Right renal pelvis (tissue), 4 donors: Measurements from ENCODE around the gene PHACTR3. TPM values are rescaled to one million over a fixed set of nuclear protein-coding genes. Genes with fewer than 3 reads are reported as not detected.

Source experiments
- DNase-seq, 4 donors: peaks; one replicate each; pipeline ENCODE4 v3.0.0-alpha.2; 2013; ENCODE audit warnings: low read depth in 4 of 4, low spot score in 3 of 4, missing footprints in 1 of 4
- polyA plus RNA-seq, 4 donors: library from polyadenylated mRNA; unstranded; fragments of 120-200 nt; gene quantifications; one replicate each; pipeline ENCODE4 v1.2.1, GENCODE V29; 2013; ENCODE audit not compliant: insufficient read length in 4 of 4

PHACTR3 gene
- polyA plus RNA-seq, 4 donors = 9.7 to 13.9 (median 13.0) TPM

DNA sequence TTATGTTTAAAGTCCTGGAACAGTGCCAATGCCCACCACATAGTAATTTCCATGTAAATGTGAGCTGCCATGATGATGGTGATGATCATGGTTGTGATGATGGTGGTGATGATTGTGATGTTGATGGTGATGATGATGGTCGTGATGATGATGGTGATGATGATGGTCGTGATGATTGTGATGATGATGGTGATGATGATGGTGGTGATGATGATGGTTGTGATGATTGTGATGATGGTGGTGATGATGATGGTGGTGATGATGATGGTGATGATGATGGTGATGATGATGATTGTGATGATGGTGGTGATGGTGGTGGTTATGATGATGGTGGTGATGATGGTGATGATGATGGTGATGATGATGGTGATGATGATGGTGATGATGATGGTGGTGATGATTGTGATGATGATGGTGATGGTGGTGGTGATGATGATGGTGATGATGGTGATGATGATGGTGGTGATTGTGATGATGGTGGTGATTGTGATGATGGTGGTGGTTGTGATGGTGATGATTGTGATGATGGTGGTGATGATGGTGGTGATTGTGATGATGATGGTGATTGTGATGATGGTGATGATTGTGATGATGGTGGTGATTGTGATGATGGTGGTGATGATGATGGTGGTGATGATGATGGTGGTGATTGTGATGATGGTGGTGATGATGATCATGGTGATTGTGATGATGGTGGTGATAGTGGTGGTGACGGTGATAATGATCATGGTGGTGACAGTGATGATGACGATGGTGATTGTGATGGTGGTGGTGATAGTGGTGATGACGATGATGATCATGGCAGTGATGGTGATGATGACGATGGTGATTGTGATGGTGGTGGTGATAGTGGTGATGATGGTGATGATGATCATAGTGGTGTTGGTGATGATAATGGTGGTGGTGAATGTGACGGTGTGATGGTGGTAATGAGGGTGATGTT is 82.3 kb downstream of the PHACTR3 start:
- no peak for DNase-seq

DNA sequence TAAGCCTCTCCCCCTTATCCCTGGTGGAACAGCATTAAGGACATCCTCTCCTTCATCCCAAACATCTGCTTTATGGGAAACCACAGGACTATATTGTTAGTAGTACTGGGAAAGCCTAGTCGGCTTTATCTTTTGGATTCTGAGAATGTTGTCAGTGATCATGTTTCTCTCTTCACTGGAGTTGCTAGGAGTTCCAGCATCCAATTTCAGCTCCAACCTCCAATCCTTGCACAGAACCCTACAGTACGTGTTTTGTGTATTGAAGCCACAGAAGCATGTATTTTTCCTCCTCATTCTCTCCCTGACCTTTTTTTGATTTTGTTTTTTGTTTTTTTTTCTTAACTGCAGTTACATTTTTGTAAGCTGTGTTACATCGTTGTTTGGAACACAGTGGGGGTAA is 84.0 kb downstream of the PHACTR3 start:
- DNase-seq = no peak

DNA sequence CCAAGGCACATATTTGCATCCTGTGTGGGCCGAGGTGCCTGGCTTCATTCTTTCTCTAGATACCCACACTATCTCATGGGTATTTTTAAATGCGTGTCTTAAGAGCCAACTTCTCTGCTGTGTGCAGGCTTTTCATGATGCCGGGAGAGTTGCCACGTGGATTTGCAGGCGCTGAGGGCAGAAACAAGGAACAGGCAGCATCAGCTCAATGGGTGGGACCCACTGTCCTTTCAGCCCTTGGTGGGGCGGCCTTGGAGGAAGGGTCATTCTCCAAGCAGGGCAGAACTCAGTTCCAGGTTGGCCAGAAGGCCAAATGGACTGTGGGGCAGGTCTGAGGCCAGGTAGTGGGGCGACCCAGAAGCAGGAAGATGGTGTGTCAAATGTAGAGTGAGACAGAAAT is 84.7 kb downstream of the PHACTR3 start:
- DNase-seq = no peak

DNA sequence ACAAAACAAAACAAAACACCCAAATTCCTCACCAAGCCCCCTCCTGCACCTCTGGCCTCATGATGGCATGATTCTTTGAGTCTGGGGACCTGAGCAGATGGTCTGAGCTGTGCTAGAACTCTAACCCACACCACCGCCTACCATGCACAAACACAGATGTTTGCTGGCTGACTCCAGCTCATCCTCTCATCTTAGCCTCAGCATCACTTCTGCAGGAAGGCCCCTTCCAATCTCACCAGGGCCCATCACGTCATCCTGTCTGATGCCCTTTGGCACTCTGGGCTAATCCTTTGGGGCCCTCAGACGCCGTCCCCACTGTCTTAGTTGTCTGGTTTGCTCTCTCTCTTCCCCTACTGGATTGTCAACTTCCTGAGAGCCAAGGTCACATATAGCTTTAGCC is 85.8 kb downstream of the PHACTR3 start:
- no peak for DNase-seq

DNA sequence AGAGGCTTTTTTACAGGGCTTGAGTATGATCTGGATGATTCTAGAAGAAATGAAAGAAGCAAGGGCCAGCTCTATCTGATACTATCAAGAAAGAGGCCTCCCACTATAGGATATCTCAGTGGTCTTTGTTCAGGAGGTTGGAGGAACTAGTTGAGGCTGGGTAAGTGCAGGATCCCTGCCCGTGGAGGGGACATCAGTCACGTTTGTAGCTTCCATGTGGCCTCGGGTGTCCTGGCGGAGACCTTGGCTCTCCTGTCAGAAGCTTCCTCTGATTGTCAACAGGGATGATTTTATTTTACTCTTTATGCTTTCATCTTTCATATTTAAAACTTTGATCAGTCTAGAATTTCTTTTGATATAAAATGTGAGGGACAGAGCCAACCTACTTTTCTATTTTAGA is 86.6 kb downstream of the PHACTR3 start:
- no peak for DNase-seq

DNA sequence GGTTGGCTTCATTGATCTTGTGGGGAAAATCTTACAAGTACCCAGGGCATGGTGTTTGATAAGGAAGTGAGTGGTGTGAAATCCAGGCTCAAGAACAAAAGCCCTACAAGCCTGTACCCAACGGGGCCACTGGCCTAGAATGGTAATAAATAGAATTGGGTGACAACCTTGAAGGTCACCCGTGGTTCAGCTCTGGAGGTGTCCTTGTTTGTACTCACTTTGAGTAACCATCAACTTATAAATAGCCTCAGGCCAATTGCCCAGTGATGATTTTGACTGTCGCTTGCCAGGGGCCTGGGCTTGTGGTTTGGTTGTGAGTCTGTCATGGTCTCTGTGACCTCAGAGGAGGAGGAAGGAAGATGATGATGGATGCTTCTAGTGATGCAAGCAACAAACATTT is 87.8 kb downstream of the PHACTR3 start:
- DNase-seq = no peak

DNA sequence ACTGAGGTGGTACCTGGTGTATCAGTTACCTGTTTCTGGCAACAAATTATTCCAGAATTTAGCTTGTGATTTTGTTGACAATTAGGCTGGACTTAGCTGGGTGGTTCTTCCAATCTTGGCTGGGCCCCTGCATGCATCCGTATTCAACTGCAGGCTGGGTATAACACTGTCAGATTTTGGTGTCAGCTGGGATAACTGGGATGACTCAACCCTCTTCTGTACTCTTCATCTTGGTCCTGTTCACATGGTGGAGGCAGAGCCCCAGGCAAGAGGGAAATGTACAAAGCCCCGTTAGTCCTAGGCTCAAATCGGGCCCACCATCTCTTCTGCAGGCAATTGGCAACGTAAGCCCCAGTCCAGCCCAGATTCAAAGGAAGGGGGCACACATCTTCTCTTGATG is 89.2 kb downstream of the PHACTR3 start:
- DNase-seq = no peak

DNA sequence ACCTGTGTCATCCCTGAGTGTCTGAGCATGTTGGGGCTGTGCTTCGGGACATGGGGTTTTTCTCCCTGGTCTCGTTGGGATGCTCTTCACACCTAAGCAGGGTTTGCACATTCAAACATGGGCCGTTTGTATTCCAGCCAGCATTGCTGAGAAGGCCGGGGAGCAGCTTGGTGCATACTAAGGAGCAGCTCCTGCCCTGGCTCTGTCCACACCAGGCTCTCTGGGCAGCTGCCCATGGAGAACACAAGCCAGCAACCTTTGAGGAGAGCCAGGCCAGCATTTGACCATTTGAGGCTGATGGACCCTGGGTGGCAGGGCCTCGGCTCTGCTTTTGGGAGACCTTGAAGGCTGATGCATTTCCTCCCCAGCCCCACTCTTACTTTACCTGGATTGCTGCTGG is 92.1 kb downstream of the PHACTR3 start:
- DNase-seq = no peak

DNA sequence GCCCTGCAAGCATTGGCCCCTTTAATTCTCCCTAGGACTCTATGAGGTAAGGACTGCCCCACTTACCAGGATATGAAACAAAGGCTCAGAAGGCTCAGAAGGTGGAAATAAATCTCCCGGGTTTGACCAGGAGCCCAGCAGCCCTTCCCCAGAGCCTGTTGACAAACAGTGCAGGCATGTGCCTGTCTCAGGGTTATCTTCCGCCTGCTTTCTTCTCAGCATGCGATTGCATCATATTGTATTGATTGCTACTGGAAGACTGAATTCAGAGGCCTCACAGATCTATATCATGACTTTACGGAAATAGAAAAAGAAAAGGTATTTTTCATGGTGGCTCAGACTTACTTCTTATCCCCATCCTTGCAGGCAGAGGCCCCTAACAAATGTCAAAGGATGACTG is 92.7 kb downstream of the PHACTR3 start:
- no peak for DNase-seq

DNA sequence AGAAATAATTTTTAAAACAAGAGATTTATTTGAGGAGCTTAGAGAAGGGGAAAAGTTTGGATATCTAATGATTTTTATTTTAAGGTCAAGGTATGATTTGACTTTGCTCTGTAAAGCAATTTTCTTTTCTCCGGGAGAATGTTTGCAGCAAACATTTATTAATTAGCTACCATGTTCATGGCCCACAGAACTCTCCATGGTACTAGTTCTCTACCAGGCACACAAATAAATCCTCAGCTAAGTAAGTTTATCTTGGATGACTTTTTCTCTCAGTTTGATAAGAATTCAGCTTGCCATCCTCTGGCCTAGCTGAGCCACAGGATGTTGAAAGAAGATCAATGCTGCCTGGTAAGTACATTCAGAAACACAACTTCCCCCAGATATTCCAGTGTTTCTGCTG is 94.3 kb downstream of the PHACTR3 start:
- no peak for DNase-seq

DNA sequence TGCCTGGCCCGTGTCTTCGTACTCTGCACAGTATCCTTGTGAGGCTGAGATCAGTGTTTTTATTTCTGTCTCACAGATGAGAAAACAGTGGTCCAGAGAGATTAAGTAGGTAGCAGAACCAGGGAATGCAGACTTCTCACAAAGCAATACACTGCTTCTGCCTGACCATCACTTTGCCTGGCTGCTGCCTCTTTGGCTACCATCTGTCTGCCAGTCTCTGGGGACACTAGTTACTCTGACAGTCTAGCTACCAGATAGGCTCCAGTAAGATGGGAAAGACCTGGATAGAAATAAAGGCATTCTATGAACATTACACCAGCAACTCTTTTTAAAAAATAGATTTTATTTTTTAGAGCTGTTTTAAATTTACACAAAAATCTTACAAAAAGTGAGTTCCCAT is 96.9 kb downstream of the PHACTR3 start:
- DNase-seq = no peak

DNA sequence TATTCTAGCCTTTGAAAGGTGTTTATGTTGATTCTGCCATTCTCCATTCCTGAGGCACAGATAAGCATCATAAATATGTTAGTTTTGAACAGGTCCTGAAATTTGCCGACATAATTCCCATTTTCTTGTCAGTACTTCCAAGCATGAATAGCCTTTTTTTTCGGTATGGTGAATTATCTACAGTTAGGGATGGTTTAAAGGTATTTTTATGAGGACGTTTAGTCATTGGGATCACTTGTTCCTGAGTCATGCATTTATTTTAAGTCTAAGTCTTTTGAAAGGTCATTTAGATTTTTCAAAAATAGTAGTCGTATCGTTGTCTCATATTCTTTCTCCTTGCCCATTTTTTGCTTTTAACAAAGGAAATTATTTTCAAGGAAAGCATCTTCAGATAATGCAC is 98.7 kb downstream of the PHACTR3 start:
- no peak for DNase-seq

DNA sequence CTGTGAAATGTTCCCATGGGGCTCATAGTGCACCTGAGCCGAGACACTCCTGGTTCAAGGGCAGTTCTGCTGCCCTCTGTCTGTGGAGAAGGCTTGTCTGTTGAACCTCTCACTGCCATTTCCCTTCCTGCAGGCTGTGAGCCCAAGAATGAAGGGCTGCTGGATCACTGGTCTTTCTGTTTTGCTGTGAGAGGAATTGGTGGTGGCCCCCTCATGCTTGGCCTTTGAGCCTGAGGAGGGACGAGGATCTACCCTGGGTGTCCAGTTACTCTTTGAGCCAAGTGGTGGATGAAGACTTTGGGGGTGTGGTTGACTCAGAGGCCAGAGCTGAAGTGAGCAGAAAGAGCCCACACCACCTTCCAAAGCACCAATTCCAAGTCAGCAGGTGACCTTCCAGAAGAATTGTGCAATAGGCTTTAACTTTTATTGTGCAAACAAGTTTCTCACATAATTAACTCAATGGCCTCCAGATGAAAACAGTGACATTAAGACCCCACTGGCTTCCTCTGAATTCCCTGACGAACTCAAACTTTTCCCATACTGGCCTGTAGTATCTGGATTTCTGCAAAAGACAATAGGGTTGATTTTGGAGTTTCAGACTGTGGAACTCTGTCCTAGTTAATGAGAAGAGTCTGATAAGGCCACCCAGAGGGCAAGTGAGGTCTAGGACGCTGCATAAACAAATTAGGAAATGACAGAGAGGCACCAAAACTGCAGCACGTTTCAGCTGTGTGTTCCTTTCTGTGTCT is 101.5 kb downstream of the PHACTR3 start:
- DNase-seq = no peak

DNA sequence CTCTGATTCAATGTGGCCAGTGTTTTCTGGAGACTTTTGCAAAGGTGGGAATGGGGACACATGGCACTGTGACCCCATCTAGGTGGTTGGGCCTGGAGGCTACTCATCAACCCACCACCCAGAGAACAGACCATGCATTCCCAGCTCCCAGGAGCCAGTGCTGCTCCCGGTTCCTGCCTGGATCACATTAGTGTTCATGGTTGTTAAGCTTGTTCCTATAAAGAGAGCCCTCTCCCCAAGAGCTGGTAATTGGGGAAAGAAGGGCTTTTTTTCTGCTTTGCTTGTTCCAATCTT is 102.0 kb downstream of the PHACTR3 start:
- no peak for DNase-seq

DNA sequence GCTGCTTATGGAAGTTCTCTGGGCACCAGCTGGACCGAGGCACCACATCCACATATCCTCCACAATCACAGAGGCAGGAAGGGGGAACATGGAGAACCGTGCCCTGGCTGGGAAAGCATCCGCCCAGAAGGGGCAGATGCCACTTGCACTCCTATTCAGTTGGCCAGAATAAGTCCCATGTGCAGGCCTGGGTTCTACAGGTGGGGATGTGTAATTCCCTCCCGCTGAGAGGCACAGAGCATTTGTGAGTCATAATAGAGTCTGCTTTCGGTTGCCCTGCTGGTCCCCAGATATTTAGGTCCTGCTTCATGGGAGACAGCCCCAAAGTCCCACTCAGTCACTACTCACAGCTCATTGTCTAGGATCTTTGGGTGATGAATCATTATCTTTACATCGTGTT is 104.0 kb downstream of the PHACTR3 start:
- DNase-seq = no peak

DNA sequence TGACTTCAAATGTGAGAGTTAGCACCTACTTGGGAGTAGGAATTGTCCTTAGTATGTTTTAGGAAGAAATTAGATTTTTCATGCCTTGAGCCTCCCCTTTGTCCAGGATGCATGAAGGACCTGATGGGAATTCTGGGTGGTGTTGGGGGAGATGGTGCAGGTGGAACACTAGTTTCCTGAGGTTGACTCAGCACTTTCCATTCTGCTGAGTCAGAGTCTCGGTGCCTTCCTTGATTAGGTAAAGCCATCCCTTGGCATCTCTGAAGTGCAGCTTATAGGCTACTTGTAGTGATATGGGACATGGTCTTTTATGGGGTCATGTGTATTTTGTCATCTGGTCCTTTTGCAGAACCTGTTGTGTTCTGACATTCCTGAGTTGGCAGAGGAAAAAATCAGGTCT is 105.3 kb downstream of the PHACTR3 start:
- DNase-seq = no peak

DNA sequence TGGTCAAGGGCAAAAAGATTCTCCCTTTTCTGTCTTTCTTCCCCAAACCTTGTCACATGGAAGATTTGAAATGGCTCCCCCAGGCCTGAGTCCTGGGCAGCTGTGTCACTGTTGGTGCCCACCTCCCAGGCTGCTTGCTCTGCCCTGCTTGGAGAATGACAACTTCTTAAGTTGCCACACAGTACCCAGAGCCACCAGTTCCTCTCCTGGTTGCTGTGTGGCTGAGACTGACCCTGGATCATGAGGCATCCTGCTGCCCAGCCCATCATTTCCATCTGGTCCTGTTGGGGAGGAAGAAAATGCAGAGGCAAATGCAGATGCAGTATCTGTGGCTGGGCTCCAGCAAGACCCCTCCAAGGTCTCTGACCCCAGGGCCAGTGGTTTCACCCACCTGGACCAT is 113.7 kb downstream of the PHACTR3 start:
- DNase-seq = no peak

DNA sequence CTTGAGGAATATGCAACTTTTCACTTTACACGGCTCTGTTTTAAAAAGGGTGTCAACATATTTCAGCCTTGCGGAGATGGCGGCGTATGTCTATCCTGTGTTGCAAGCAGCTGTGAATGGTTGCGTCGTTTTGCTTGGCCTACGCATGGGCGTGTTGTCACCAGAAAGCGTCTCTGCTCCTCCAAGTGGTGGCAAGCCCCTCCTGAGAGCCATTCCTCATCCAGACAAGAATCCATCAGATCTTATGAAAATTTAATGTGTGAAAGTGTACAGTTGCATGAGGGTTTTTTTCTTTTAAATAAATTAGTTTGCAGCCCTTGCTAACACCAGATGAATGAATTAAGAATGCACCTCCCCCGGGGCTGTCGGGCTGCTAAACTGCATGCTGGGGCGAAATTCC is 114.4 kb downstream of the PHACTR3 start:
- no peak for DNase-seq

DNA sequence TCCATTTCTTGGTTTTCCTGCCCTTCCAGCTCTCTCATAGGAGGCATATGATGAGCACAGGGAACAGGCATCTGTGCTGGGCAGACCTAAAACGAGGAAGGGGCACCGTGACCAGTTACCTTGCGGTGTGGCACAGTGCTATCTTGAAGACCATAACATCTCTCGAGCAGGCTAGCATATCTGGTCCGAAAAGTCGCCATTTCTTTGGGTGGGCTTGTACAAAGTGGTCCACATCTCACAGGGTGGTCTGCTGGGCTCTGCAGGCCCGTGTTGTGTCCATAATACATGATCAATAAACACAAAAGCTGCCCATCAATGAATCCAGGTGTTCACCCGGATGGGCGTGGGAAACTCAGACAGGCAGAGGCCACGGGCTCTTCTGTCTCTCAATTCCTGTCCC is 115.7 kb downstream of the PHACTR3 start:
- DNase-seq = no peak

DNA sequence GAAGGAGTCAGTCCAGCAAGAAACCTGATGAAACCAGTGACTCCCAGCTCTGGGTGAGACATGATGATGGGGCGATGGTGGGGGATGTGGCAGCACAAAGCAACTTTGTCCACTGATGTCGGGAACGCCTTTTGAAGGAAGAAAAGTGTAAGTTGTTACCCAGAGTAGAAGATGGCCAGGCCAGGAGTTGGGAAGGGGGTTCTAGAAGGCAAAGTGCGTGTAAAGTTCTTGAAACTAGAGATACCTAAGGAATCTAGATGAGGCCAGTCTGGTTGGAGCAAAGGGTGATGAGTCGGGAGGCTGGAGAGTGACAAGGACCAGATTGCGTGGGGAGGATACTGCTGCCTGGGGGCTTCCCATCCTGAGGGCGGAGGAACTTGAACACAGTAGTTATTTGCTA is 117.0 kb downstream of the PHACTR3 start:
- DNase-seq = no peak

DNA sequence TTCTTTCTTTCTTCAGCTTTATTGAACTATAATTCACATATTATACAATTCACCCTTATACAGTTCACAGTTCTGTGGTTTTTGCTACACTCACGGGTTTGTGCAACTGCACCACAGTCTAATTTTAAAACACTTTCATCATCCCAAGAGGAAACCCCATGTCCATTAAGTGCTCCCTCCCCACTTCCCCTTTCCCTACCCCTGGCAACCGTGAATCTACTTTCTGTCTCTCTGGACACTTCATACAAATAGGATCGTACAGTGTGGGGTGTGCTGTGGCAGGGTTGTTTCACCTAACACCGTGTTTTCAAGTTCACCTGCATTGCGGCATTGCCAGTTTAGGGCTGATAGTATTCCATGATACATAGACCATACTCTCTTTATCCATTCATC is 118.8 kb downstream of the PHACTR3 start:
- no peak for DNase-seq
